T follicular helper cell (primary cell): Measurements from ENCODE around the gene SLC25A21.
"Not testable (repeated sequence)": the region's sequence is repeated elsewhere in the genome, so short reads cannot be mapped to it uniquely, and the experiment has no call there.

ENCODE experiments used
- DNase-seq: peaks from one replicate; pipeline ENCODE4 v3.0.0-alpha.2; 2020; ENCODE audit warnings: low read depth

The SLC25A21 gene

DNA sequence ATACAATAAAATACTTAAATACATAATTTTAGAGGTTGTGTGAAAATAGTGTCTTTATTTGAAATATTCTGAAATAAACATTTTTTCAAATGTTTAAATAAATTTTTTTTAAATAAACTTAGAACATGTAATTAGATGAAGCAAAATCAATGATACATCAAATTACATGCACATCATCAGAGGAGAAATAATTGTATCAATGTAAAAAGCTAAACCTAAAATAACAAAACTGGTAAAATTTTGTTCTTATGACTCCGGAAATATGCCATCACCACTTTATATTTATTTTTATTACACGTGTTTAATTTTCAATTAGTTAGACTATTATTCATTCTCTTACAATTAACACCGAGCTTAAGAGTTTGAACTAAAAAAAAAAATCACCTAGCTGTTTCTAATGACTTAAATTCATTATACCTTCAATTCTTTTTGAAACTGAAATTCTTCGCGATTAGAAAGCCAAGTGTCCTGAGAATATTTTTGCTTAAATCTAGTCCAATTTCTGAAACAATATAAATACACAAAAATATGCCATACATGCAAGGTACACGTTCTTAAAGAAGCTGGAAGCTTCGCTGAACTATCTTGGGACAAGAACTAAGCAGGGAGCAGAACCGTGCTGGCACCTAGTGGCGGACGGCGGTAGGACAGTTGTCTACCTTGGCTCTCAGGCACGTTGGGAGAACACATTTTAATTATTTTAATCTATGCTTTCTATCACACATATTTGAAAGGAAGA is 230.5 kb downstream of the SLC25A21 start:
- DNase-seq: peak; percentile 3

DNA sequence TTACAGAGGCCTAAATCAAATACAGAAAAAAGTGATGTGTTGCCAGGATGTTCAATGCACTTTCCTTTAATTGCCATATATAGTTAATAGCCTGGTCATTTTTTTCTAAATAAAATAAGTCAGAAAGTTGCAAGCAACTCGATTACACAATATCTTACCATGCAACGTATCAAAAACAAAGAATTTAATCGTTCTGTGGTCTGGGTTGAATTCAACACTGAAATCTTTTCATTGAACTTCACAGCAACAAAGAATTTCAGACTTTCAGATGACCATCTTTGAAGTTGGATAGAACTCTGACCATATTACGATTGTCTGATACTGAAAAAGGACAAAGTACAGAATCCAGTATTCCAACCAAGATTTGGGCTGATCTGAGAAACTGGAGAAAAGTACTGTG is 231.9 kb downstream of the SLC25A21 start:
- no peak for DNase-seq

- no peak for DNase-seq
These were observed 233.1 kb downstream of the SLC25A21 start for GRCh38 chr14:36939265-36939664.

DNA sequence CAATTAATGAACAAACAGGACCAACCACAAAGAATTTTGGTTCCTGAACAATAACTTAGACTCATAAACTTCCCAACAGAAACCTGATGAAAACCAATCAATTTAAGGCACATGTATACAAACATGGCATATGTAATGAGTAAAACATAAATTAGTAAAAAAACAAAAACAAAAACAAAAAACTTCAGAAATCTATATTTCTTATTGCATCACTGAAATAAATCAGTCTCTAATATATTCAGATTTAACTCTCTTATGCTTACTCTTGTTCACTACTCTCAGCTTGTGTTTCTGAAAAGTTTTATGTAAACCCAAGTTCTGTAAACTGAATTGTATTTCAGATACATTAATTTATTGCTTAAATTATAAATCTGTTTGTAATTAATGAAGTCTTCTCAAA is 233.7 kb downstream of the SLC25A21 start:
- no peak for DNase-seq

DNA sequence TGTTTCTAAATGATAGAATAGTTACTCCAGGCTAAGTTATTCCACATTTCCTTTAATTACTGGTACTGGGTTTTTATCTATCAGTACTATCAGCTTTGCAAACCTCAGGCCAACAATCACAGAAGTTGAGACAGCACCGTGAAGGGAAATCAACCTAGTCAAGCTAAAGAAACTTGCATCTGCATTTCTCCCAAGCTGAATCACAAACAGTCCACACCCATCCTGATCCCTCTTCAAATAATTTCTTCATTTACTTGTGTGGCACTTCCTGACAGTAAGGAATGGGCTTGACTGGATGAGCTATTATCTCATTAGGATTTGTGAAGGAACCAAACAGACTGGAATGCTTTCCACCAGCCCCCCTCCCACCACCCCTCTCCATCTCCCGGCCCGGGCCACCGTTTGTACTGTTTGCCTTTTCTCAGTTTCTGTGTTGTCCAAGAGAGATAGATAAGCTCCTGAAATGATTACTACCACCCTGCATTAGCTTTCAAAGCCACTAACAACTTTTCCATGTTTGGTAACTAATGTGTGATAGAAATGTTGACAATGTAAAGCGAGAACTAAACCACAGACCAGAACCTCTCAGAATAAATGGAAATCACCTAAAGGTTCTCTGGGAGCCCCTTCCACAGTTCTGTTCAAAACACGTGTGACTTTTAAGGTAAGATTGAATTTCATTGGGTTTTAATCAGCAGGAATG is 236.3 kb downstream of the SLC25A21 start:
- no peak for DNase-seq

DNA sequence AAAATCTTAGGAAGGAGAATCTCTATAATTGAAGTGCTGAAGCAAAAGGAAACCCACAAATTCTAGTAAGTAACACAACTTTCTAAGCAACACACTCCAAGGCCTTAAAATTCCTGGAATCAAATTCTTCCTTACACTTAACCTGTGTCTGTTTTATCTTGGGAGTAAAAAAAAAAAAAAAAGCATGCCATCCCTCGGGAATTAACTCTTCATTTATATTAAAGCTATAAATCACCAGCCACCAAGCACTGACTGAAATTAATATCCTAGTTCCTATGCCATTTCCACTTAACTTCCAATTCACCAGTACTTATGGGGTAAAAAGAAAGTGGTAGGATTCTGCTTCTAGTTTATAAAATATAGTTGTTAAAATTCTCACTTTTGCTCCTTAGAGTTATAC is 238.1 kb downstream of the SLC25A21 start:
- DNase-seq: no peak

GRCh38 chr14:36931791-36932190 is 240.6 kb downstream of the SLC25A21 start:
- DNase-seq: no peak

- DNase-seq: no peak
These were observed 244.0 kb downstream of the SLC25A21 start for GRCh38 chr14:36928432-36928831.

DNA sequence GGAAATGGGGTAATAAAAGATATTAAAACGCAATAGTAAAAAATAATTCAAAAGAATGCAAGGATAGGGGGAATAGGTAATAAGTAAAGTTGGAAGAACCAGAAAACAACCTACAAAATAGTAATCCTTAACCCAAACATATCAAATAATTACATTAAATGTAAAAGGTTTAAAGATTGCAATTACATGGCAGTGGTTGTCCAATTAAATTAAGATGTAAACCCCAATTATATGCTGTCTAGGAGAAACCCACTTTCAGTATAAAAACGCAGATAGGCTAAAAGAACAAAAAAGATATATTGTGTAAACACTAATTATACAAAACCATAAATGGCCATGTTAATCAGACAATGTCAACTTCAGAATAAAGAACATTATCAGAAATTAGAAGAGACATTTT is 247.3 kb downstream of the SLC25A21 start:
- DNase-seq: no peak

DNA sequence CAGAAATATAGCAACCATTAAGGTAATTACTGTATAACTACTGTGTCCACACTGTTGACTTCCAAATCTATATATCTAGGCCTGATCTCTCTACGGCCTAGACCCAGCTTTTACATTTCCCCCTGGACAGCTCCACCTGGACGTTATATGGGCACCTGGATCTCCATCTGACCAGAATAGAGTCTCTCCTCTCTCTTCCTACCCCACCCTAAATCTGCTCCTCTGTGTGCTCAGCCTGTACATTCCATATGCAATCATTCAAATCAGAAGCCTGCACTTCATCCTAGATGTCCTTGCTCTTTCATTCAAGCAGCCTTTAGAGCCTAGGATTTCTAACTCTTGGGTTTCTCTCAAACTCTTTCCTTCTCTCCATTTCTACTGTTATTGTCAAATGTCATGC is 255.7 kb downstream of the SLC25A21 start:
- DNase-seq: no peak

DNA sequence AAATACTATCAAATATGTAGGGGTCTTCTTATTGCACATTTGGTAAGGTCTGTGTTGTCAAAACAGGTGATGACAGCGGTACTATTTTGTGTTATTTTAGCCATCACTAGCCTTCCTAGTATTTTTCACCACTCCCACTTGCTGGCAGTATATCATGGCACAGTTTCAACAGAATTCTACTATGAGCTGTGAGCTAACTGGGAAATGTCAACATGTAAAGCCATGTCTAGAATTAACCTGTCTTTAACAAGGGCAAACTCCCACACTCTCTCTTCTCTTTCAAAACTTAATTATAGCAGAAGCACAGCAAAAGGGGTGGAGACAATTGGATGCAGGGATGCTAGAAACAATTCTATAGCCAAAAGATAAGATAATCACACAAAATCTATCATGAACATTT is 257.3 kb downstream of the SLC25A21 start:
- no peak for DNase-seq

- no peak for DNase-seq
These were observed 261.8 kb downstream of the SLC25A21 start for GRCh38 chr14:36910578-36910977.

DNA sequence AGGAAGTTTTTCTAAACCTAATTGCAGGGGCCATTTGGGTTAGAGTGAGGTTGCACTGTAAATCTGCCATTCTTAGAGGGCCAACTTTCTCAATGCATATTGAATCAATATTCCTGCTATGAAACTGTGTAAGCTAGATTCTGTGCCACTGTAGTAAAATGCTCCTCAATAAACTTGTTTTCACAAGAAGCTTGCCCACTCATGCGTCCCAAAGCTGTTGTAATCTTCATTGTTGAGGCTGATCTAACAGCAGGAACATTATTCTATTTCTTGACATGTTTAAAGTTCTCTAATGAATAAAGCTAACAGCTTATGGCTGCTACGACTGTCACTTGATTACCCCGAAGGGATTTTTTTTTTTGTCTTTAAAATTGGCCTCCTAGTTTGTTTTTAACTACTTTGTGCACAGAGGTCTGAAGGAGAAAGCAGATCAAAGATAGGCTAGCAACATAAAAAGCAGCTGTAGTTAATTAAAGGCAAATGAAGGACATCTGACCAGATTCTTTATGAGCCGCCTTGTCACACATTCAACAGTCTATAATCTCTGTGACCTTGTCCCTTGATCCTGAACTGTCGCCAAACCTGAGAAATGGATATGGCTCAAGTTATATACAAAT is 267.0 kb downstream of the SLC25A21 start:
- DNase-seq: no peak

DNA sequence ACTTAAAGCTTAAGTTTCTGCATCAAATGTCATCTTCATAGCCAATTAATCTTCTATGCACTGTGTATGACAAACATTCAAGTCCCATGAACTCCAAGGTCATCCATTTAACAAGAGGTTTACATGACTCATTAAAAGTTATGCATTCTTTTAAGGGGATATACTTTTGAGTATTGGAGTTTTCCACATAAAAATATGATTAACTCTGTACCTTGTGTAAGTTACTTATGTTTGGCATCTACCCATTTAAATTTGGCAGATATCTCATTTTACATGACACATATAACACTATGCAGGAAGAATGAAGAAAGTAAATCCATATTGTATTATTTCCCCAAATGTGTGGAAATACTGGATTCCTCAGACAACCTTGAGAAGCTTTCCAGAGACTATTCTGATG is 270.5 kb downstream of the SLC25A21 start:
- no peak for DNase-seq

DNA sequence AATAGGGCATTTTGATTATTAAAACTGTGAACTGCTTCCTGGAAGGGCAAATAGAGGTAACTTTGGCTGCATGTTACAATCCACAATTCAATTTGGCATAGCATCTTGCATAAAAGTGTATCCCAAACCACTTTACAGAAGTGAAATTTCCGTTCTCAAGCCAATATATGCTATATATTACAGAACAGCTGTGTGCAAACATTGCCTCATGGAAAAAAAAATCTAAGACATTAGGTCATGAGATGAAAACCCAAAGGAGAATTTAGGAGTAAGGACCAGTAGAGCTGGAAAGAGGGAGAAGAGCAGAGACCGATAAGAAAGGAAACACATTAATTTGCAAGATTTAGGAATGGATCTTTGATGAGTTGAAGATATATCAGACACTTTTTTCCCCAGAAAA is 271.6 kb downstream of the SLC25A21 start:
- no peak for DNase-seq

- not testable (repeated sequence) for DNase-seq
These were observed 276.1 kb downstream of the SLC25A21 start for GRCh38 chr14:36896300-36896699.

- no peak for DNase-seq
These were observed 288.4 kb downstream of the SLC25A21 start for GRCh38 chr14:36884049-36884448.

DNA sequence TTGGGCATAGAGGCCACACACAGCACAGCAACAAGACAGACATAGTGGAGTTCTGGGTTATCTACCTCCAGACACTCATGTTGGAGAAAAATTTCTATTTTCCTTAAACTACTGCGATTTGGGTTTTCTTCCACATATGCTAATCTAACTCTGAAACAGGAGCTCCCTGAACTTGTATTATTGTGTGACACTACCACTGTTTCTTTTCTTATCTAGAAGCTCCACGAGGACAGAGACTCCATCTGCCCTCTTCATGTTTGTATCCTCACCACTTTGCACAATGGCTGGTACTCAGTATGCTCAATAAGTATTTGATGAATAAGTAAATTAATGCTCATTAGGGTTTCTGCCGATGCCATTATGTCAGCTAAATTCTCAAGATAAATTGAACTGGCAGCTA is 292.1 kb downstream of the SLC25A21 start:
- DNase-seq: no peak

DNA sequence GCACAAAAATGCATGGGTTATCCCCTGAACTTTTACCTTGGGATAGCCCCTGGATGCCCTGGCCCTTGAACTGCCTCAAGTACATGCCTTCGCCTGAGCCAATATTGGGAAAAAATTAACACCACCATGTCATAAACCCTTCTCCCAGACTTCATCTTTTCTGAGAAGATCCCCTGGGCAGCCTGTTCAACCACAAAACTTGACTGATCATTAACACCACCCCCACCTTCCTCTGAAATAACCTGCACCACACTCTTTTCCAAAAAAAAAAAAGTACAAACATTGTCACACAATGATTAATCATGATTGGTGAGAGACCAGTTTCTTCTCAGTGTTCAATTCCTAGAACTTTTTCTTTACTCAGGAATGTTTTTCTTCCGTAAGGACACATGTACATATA is 292.8 kb downstream of the SLC25A21 start:
- no peak for DNase-seq

GRCh38 chr14:36874396-36875138 is 297.8 kb downstream of the SLC25A21 start:
- DNase-seq: no peak

GRCh38 chr14:36870776-36871175 is 301.6 kb downstream of the SLC25A21 start:
- no peak for DNase-seq

DNA sequence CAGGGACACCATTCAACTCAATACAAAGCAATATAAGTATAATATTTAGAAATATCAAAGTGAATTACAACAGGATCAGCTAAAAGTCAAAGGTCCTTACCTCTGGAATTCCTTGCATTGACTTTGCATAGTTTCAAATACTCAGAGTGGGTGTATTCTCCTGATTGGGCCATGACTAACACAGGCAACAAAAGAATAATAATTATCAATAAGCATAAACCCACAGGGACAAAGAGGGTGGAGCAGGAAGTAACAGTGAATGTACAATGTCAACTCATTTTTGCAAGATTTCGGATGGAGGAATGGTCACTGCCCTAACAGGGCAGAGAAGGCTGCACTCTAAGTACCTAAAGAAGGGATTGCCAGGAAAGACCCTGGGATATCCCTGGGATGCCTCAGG is 303.3 kb downstream of the SLC25A21 start:
- no peak for DNase-seq

DNA sequence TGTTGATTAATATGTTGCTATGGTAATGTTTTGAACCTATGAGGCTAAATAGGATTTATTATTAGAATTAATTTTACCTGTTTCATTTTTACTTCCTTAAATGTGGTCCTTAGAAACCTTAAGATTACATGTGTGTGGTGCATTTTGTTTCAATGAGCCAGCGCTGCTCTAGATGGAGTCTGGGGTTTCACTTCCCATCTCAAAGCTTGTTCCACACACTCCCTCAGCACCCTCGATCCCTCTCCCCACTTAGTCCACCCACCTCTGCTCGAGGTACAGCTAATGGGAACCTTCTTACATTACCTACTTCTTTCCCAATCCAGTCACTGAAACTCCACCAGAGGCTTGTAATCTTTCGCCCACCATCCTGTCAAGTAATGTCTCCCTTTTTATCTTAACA is 305.5 kb downstream of the SLC25A21 start:
- DNase-seq: no peak
